ENCODE measurements around the gene PRSS23.

The PRSS23 gene

DNA sequence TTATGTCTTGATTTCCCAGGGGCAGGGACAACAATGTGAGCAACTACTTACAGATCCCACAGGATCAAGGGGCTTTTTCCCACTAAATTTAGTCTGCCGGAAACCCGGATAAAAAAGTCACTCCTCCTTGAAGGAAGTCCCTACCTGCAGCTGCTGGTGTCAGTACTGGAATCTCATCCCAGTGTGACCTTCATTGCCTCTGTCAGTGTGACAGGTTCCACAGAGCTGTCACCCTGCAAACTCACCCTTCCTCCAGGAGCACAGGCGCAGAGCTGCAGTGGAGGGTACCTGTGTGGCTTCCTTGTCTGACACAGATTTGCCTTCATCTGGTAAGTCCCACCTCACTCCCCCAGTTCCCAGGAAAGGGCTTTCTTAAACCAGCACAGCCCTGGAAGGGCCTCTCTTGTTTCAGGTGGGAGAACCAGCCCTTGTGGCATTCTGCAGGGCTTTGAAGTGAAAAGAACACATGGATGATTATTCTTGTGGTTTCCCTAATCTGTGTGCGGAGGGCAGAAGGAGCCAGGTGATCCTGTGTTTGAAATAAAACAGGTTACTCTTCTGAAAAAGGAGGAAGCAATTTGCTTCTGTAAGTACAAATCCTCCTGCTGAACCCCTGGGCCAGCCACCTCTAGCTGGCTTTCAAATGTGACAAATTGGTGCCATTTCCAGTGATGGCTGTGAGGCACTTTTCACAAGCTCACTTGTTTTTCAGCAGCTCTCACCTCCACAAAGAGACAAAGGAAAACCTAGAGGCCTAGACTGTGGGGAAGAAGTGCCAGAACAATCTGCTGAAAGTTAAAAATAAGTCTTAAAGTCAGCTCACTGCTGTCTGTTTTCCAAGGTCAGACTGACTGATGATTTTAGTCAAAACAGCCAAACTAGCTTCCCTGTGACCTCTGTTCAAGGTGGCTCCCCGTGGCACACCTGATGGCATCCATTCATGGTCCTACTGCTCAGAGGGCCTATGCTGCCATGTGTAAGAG, 9.2 kb upstream of the PRSS23 start:
- DNase-seq: no peak

DNA sequence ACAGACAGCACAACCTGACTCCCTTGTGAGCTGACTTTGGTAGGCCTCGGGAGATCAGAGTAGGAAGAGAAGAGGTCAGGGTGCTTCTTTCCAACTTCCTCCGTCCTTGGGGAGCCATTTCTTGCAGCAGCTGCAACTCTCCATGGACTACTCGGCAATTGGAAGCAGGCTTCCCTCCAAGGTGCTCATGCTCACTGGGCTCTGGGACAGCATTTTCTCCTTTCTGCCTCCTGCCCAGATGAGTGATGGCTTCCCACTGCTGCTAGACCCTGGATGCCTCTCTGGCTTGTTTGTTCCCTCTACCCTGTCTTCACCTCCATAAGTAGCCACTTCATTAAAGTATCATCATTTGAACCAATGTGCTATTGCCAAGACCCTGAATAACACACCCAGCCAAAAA, 8.2 kb upstream of the PRSS23 start:
- DNase-seq: no peak

DNA sequence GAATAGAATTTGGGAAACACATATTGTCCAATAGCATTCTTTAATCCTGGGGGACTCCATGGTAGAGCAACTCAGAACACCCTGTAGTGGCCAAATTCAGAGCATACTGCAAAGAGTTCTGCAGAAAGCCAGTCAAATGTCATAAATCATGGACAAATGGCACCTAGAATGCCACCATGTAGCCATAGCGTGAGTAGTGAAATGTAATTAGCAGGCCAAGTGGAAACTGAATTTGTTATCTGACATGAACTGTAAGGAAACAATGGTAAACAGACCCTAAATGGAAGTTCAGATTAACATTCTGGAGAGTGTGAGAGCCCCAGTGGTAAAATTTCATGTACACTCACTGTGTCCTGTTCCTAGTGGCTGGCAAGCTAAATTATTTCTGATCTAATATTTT, 7.0 kb upstream of the PRSS23 start:
- DNase-seq: no peak

DNA sequence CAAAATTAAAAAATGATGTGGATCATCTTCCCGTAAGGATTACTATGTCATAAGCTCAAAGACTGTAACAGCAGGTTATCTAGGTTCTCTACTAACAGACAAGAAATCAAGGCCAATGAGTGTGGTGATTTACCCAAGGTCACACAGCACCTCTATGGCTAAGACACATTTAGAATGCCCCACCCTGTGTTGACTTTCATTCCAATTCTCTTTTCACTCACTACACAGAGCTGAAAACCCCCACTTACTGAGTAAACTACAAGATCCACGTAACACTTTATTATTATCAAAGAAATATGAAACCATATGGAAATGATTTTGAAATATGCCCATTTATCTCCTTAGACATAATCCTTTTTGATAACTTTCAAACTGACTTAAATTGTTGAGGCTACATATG, 4.8 kb upstream of the PRSS23 start:
- no peak for DNase-seq

DNA sequence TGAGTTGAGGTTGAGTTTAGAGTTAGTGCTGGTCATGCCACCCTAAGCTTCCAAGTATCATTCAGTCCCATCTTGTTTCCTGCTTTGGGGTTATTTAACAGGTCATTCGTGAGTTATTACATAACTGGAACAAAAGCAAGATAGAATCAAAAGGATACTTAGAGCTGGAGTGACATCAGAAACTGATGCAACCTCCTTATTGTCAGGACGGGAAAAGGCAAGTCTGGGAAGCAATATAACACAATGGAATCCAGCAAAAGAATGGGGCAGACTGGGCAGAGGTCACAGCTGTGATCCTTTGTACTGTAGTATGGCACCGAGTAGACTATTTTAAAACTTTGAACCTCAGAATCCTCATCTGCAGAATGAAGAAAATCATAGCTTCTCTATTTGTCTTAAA, 4.4 kb upstream of the PRSS23 start:
- DNase-seq: no peak

DNA sequence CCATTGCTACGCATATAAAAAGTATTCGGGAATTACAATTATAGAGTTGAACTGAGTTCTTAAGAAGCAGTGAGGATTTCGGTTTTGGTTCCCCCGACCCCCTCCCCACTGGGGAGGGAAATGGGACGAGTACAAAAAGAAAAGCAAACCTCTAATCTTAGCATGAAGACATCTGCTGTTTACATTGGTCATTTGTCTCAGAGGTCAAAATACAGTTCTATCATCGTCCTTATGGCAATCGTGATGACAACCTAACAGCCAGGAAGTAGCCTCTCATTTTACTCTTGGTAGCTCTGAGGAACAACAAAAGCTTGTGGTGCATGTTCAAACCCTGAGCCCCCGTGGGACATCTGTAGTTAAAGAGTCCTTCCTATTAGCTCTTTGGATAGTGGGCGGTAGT, 3.2 kb upstream of the PRSS23 start:
- no peak for DNase-seq

DNA sequence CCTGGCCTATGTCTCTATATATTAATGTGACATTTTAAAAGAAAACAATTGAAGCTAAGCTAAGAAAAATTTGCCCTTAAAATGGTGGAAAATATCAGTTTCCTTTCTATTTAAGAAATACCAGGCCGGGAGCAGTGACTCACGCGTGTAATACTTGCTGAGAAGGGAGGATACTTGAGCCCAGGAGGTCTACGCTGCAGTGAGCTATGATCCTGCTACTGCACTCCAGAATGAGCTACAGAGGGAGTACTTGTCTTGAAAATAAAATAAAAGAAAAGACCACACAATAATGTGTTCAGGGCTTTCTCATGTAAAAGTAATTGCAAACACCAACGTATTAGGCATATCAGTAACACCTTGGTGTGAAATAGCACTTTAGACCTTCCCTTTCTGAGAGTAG, 1.4 kb upstream of the PRSS23 start:
- DNase-seq: no peak

DNA sequence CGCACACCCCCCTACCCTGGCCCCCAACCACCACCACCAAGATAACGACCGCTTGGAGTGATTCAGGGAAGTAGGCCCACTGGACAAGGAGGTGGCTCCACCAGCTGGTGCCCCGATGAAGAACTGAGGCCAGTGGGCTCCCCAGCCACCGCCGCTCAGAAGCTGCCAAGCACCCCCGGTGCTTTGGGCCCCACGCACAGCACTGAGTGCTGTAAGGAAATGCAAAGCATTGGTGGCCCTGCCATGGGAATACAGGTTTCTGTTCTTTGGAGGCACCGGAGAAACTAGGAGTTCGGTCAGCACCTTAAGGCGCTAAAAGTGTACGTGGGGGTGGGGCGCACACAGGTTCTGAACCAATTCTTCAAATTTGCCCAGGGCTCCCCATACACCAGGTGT, 664 bp upstream of the PRSS23 start:
- no peak for DNase-seq

DNA sequence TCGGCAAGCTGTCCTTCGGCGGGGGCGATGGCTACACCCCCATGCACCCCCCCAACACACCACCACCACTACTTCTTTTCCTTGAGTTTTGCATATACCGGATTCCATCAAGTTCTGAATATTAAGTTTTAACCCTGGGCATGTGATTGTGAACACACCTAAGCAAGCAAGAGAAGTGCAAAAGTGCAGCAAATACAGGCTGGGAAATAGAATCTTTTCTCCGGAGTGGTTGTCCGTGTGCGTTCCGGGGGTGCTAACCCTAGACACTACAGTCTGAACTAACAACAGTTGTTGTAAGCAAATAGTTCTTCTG, 574 bp downstream of the PRSS23 start:
- no peak for DNase-seq

DNA sequence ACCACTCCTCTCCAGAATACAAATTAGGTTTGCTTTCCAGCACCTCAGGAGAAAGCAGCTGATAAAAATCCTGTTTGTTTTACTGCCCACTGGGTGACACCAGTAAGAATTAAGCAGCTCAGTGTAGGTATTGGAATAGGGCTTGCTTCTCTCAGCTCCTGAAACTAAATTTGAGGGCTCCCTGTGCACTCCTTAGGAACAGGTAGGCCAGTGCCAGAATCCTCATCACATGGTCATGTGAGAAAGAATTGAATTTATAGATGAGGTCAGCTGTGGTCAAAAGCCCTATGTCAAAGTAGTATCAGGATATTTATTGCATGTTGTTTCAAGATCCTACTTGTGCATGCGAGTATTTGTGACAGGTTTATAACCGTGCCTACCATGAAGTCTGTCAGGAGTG, 1.0 kb downstream of the PRSS23 start:
- no peak for DNase-seq

DNA sequence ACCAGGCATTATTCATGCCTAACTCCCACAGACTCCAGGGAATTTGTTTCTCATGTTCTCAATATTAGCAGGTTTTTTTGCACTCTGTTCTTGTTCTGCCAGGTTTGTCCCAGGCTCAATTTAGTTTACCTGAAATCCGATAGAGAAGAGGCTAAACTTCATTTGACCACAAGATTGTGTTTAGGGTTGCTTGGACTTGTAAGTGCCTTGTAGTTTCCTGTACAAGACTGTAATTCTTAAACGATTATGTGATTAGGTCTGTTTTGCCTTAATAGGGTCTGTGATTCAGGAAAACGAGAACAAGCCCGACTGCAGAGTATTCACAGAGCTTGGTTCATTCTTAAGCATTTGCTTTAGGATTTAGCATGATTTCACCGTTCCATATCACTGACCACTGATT, 1.8 kb downstream of the PRSS23 start:
- no peak for DNase-seq

DNA sequence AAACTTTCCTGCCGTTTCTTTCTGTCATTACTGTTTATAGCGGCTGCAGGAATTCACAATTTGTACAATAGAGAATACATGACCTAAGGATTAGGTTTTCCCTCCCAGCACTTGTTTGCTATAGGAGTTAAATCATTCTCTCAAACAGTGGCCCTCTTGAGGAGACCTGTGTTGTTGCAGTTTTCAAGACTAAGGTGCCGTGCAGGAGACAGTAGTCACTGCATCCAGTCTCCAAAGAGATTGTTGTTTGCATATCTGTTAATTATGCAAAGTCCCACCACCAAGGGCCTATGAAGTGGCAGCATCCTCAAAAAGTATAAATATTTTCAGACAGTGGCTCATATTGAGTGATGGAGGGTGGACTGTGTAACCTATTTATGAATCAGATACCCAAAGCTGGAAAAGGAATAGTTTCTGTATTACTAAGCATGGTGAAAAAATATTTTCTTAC, 2.3 kb downstream of the PRSS23 start:
- no peak for DNase-seq

DNA sequence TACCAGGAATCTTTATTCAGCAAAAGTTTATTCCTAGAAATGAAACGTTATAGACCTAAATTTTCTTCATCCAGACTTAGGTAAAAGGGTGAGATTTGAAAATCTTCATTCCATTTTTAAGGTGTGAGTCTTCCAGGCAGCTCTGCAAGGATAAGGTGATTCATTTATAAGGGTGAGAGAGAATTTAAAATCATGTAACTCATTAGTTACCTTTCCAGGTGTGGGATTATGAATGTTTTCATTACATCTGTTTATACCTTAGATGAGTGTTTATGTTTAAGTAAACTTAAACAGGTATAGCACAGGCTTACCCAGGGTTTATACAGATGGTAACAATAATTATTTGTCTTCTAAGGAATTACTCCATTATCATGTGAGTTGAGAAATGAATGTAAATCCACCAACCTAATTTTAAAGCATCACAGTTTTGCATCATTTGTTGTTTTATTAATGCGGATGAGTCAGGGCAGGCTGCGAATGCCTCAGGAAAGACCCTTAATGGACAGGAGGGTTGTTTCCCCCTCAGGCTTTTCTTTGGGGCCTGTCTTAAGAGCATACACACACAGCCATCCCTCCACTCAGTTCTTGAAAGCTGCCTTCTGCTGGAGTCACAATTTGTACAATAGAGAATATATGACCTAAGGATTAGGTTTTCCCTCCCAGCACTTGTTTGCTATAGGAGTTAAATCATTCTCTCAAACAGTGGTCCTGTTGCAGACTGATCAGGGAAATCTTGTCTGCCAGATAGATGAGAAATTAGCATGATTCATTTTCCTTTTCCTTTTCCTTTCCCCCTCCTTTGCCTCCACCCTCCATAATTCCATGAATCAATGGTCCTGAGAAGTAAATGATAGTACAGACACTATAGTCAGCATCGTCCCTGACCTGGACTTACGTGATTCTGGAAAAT, 3.0 kb downstream of the PRSS23 start:
- DNase-seq: no peak

DNA sequence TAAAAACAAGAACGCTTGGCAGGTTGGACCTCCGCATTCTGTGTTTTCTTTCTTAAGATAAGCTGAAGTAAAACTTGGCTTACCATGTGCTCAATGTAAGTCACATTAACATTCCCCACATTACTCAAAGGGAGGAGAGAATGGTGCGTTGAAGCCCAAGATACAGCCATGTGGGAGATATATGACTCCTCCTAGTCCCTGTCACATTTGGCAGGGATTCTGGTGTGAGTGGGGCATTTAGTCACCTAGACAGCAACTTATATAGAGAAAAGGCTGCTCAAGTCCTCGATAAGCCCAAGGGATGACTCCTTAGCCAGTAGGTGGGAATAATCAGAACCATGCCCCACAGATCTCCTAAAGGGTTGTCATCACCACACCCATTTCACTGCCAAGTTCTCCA, 4.6 kb downstream of the PRSS23 start:
- DNase-seq: no peak

DNA sequence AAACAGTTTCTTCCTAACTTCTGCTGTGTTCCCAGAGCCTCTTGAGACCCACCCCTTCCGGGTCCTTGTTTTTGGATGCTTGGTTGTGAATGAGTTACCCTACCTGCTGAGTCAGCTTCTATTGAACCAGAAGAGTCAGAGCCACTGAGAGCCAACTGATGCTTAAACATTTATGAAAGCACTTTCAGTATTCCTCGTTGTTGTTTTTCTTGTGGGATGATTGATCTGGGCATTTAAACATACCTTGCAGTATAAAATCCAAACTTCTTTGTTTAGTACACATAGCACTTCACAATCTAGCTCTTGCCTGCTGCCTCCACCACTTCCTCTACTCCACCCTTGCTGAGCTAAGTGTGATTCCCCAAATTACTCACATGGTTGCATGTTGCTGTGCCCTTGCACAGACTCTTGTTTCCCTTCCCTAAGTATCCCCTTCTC, 5.5 kb downstream of the PRSS23 start:
- DNase-seq: peak; percentile 30

DNA sequence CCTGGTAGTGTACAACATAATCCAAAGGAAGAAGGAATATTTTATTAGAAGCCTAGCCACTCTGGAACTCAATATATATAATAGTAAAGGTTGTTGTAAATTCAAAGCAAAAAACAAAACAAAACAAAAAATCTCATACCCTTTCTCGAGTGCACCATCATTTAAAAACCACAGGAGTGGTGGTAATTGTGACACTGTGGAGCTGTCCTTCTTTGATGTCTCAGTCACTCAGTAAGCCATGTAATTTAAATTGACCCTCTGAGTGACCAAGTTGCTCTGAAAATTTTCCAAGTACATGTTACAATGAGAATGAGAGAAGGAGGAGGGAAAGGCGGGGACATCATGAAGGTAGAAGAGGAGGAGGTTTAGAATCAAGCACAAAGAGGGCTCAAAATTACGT, 6.6 kb downstream of the PRSS23 start:
- DNase-seq: no peak

DNA sequence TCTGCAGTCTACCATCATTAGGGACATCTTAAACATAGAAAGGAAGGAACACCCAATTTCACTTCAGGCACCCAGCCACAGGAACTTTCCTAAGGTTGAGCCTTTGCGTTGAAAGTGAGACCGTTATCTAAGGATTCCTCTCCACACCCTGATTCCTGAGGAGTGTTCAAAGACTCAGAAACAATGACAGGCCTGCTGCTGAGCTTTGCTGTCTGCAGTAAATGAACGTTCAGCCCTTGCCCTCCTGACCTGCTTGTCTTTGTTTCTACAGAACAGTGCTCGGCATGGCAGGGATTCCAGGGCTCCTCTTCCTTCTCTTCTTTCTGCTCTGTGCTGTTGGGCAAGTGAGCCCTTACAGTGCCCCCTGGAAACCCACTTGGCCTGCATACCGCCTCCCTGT, 7.0 kb downstream of the PRSS23 start:
- no peak for DNase-seq

DNA sequence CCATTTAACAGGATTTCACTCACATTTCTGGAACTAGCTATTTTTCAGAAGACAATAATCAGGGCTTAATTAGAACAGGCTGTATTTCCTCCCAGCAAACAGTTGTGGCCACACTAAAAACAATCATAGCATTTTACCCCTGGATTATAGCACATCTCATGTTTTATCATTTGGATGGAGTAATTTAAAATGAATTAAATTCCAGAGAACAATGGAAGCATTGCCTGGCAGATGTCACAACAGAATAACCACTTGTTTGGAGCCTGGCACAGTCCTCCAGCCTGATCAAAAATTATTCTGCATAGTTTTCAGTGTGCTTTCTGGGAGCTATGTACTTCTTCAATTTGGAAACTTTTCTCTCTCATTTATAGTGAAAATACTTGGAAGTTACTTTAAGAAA, 9.2 kb downstream of the PRSS23 start:
- no peak for DNase-seq

DNA sequence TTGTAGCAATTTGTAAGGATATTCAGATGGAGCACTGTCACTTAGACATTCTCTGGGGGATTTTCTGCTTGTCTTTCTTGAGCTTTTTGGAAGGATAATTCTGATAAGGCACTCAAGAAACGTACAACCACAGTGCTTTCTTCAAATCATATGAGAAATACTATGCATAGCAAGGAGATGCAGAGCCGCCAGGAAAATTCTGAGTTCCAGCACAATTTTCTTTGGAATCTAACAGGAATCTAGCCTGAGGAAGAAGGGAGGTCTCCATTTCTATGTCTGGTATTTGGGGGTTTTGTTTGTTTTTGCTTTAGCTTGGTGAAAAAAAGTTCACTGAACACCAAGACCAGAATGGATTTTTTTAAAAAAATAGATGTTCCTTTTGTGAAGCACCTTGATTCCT, 9.9 kb downstream of the PRSS23 start:
- no peak for DNase-seq

DNA sequence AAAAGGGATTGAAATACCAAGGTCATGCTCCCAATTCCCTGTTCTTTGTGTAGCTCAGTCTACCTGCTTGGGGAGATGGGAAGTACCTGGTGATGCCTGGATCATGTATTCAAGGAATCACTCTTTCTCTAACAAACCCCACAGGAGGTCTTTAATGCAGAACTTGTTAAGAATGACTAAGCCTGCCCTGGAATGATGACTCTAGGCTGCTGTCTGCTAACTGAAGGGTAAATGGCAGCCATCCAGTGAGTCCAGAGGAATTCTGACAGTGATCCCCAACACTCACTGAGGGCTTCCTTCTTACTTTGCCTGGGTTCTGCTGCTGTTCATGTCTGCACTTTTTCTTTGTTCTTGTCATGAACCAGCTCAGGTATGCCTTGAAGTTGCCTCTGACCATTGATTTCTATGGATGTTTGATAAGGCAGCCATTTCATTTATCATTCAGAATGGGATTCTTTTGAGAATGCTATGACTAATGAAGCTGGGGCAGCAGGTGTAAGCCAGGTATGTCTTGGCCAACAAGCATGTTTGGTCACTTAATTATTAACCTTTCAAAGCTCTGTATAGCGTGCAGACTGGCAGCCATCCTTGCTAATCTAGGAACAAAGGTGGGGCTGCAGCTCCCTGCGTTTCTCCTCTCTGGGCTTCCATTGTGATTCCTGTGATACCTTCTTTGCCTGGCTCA, 11.4 kb downstream of the PRSS23 start:
- DNase-seq: no peak

DNA sequence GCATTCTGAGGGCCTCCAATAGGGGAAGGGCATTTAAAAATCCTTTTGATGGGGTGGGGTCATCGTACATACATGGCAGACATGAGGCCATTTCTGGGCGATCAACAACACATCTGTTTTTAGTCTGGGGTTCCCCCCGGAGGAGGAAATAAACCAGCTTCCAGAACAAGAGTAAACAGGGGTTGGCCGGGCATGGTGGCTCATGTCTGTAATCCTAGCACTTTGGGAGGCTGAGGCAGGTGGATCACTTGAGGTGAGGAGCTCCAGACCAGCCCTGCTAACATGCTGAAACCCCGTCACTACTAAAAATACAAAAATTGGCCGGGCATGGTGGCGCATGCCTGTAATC, 12.0 kb downstream of the PRSS23 start:
- DNase-seq: no peak

DNA sequence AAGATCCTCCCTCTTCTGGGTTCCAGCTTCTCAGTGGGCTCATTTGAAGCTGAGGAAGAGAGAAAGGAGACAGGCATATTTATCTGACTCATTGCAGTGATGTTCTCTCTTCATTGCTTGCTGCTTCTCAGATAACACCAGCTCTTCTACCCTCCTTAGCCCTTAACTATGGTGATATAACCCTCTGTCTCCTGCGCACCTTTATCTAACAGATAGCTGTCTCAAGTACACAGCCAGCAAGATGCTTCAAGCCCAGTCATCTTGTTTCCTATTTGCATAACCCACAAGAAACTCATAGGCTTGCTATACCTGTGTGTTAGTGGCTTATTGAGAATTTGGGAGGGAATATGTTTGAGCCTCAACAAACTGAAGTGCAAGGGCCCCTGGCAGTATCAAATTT, 12.6 kb downstream of the PRSS23 start:
- DNase-seq: no peak

DNA sequence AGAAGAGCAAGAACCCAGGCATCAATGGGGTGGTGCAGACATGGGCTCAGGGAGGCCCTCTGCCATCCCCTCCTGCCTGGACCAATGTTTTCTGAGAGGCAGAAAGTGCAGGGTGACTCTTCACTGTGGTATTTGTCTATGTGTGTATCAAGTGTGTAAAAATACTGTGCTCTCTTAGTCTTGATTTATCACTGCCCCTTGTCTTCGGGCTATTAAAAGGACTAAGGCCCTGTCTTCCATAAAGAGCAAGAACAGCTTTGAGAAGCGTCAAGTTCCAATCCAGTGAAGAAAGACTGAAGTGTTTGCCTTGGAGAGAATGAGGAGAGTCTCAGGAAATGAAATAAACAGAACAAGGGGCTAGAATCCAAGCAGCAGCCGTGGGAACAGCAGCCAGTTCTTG, 14.4 kb downstream of the PRSS23 start:
- no peak for DNase-seq

DNA sequence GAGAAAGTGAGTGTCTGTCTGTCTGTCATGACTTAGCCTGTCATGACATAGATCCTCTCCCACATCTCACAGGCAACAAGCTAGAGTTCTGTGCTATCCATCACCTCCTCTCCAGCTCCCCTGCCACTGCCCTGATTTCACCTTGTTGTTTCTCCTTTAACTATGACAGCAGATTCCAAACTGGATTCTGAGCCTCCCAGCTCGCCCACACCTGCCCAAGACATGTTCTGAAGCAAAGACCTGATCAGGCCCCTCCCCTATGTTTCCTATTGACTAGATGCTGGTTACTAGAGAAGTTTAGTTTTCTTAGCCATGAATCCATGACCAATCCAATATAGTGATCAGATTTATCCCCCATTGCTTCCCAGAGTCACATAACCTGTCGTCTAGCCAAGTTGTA, 15.4 kb downstream of the PRSS23 start:
- no peak for DNase-seq

Data from NK-92 treated with Interleukin-12 subunit alpha and Interleukin-12 subunit beta, amount 100 ng/mL, for 24 hours (cell line).